Coronary artery (tissue), 2 donors: ENCODE measurements around the gene ZNF316.

ENCODE experiments used
- DNase-seq: peaks from one replicate; pipeline ENCODE4 v3.0.0-alpha.2; 2017; ENCODE audit warnings: low spot score
- H3K27ac ChIP-seq, 2 donors: fragments of 200-600 bp; sonication (generic); one replicate each; pipeline ENCODE4 v1.5.1; 2016 to 2019
- H3K4me3 ChIP-seq: fragments of 200-600 bp; sonication (generic); 2 replicates; pipeline ENCODE4 v1.5.1; 2016; ENCODE audit warnings: mild to moderate bottlenecking, moderate library complexity
- TF ChIP-seq, protein P1 (sequence below): fragments of 200-600 bp; sonication (generic); IDR thresholded peaks from one replicate; pipeline ENCODE4 v1.5.1; 2019; ENCODE audit warnings: antibody characterized with exemption

ZNF316 gene

GRCh38 chr7:6636741-6637543, at the start of gene ZNF316:
Gene ZNF316 (plus strand): TSS chr7:6637318. CDS start chr7:6642410, 5,092 bp downstream.
- Histone ChIP-seq H3K4me3 (peak within 1 kb of the TSS; percentile 100), H3K27ac (peak within 1 kb of the TSS; percentile 66 to 93)
- no peak for DNase-seq
- TF ChIP-seq, protein P1, sequence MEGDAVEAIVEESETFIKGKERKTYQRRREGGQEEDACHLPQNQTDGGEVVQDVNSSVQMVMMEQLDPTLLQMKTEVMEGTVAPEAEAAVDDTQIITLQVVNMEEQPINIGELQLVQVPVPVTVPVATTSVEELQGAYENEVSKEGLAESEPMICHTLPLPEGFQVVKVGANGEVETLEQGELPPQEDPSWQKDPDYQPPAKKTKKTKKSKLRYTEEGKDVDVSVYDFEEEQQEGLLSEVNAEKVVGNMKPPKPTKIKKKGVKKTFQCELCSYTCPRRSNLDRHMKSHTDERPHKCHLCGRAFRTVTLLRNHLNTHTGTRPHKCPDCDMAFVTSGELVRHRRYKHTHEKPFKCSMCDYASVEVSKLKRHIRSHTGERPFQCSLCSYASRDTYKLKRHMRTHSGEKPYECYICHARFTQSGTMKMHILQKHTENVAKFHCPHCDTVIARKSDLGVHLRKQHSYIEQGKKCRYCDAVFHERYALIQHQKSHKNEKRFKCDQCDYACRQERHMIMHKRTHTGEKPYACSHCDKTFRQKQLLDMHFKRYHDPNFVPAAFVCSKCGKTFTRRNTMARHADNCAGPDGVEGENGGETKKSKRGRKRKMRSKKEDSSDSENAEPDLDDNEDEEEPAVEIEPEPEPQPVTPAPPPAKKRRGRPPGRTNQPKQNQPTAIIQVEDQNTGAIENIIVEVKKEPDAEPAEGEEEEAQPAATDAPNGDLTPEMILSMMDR = no peak

DNA sequence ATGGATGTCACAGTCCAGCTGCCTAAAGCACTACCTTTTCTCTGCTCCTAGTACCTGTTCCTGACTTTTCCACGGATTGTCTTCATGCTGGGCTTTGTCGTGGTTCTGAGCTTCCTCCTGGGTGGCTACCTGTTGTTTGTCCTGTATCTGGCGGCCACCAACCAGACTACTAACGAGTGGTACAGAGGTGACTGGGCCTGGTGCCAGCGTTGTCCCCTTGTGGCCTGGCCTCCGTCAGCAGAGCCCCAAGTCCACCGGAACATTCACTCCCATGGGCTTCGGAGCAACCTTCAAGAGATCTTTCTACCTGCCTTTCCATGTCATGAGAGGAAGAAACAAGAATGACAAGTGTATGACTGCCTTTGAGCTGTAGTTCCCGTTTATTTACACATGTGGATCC, 48.6 kb upstream of the ZNF316 start:
- no peak for DNase-seq
- TF ChIP-seq, protein P1 = no peak
- Histone ChIP-seq H3K27ac (no peak overlapping the region), H3K4me3 (no peak overlapping the region)

DNA sequence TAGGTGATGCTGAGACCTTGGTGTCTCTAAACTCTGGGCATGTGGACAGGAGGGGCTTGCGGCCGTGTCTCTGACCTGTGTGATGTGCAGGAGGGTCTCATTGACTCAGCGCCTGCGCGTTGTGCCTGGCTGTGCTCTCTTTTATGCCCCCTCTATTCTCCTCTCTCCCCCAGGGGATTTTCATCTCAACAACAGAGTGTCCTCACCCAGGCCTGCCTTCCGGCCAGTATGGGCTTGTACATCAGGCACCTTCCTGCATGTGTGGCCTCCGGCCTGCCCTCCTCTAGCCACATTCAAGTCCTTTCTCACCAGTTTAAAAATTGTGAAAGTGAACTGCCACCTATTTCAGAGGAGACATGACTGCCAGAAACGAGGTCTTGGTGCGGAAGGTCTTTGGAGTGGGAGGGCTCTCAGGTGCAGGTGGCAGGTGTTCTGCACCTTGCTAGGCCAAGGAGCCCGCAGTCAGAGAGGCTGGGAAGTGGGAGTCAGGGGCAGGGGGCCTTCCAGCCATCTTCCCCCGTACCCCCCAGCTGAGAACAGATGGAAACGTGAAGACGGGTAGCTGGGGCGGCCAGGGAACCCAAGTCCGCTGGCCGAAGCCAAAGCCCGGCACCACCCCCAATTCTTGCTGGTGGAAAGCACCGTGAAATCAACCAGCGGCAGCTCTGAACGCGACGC, 47.8 kb upstream of the ZNF316 start:
- peak overlapping the region; percentile 69 to 87 for H3K27ac ChIP-seq
- DNase-seq = no peak
- TF ChIP-seq, protein P1 = no peak
- H3K4me3 ChIP-seq = peak overlapping the region; percentile 92

GRCh38 chr7:6589829-6590644, 47.1 kb upstream of the ZNF316 start, which contains the start of gene INTS15:
Gene INTS15 (plus strand): TSS chr7:6590021. CDS start chr7:6590284, 263 bp downstream.
- TF ChIP-seq, protein P1 = peak; percentile 84

GRCh38 chr7:6590645-6591110, 46.4 kb upstream of the ZNF316 start:
- peak overlapping the region; percentile 69 to 87 for H3K27ac ChIP-seq
- TF ChIP-seq, protein P1 = no peak
- no peak for DNase-seq
- H3K4me3 ChIP-seq = peak overlapping the region; percentile 92

More at GRCh38 chr7:6589829-6590644, 47.1 kb upstream of the ZNF316 start, which contains the start of gene INTS15:
- H3K27ac ChIP-seq = peak within 1 kb of the TSS; percentile 69 to 87
- peak within 1 kb of the TSS; percentile 92 for H3K4me3 ChIP-seq
- DNase-seq = peak; percentile 79

GRCh38 chr7:6600093-6600492, 37.0 kb upstream of the ZNF316 start:
- H3K27ac ChIP-seq = no peak overlapping the region
- TF ChIP-seq, protein P1 = no peak
- H3K4me3 ChIP-seq = no peak overlapping the region
- DNase-seq = no peak
